GM19035 (cell line): Measurements from ENCODE around the gene BDKRB1.

Experiments used
- ATAC-seq: cut with Tn5 transposase; IDR thresholded peaks from one replicate; pipeline ENCODE4 v1.9.1; 2021; ENCODE audit not compliant: unreplicated experiment

Gene BDKRB1

DNA sequence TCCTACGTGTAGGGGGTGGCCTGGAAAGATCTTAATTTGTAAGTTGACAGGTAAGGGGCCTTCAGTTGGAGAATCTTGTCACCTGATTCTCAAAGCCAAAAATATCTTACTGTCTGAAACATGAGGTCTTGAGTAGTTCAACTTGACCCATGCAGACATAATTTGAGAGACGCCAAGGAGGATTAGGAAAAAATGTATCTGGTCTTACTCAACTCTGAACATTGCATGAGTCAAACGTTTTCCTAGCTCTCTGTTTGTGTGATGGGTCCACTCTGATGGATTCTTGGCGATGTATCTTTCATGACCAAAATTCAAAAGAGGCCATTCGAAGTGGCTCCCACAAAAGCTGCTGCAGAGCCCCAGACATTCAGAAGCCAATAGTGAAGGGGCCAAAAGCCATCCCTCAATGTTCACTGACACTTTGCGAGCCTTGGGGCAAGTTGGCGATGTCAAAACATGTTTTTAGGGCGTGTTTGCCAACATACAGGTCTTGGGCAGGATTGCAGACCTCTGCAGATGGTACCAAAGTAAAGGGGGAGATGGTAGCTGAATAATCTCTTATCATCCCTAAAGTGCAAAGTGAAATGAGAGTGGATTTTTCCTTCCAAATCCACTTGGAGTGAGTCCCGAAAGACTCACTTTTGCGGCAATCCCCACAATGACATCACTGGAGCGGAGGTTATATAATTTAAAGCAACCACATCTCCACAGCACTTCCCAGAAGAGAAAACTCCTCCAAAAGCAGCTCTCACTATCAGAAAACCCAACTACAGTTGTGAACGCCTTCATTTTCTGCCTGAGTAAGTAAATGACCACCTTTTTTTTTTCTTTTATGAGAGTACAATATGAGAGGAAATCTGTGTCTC, at the start of gene BDKRB1:
Gene BDKRB1 (plus strand): TSS at position 710 of the 866 bp plus-strand sequence. CDS start 7,473 bp downstream, outside the sequence.
- ATAC-seq = no peak

DNA sequence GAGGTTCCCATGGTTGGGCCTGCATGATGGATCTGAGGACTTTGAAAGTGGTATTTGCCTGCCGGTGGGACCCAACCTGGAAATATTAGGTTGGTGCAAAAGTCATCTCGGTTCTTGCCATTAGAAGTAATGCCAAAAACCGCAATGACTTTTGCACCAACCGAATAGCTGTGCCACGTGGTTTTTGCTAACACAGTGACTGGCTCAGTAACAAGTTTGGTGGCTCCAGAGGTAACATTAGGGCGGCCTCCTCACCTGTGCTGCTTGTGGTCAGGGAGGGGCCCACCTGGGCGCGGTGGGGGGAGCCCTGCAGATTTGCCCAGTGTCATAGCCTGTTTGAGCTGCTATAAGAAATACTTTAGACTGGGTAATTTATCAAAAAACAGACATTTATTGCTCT, 49.5 kb upstream of the BDKRB1 start:
- ATAC-seq = no peak

DNA sequence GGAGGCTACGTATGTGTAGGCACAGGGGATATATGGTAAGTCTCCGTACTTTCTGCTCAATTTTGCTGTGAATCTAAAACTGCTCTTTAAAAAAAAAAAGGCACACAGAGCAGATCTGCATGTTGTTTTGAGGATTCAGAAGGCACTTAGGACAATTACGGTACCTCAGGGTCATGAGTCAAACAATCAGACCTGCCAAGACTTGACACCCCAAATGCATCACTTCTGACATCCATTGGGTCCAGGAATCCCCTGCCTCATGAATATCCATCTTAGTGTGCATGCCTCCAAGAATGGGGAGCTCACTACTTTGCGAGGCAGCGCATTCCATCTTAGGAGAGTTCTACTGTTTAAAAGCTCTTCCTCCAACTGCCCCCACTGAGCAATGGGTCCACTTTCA, 48.3 kb upstream of the BDKRB1 start:
- no peak for ATAC-seq

DNA sequence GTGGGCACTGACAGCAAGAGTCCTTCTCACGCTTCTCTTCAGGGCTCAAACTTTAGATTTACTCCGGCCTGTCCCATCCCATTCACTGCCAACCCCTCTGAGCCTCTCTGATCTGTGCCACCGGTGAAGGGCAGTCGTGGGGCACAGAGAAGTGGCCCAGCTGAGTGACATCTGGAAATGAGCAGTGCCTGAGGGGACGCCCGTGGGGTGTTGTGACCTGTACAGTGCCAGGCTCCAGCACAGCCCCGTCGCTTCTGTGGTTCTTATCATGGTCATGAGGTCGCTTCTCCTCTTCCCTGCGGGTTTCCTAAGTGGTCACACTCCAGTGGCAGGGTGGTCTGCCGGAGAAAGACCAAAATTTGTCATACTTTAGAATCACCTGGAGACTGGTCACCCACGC, 47.3 kb upstream of the BDKRB1 start:
- no peak for ATAC-seq

DNA sequence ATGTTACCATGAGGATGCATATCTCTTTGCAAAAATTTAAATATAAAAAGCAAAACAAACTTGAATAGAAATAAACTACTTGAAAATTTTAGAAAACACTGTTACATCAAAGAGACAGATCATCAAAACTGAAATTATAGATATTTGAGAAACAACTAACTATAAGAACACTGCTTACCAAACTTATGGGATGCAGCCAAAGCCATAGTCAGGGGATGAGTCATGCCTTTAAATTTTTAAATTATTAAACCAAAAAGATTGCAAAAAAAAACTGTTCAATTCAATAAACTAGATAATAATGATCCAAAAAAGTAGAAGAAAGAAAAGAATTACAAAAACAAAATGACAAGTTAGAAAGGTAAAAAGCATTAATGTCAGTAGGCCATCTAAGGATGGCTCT, 43.9 kb upstream of the BDKRB1 start:
- no peak for ATAC-seq

DNA sequence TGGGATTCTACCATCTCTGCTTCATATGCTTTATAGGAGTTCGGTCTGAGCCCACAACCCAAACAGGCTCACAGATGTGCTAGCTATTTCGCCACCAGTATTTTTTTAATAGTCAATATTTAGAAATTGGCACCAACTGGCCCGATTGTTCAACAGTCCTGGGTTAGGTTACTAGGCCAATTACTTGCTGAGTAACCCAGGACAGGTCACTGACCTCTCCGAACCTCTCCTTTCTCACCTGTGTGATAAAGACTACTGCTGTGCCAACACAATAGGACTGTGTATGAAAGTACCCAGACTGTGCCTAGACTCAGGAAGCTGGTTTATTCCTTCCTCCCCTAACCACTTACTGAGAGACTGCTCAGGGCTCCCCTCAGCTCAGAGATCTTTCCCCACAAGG, 43.1 kb upstream of the BDKRB1 start:
- ATAC-seq = no peak

DNA sequence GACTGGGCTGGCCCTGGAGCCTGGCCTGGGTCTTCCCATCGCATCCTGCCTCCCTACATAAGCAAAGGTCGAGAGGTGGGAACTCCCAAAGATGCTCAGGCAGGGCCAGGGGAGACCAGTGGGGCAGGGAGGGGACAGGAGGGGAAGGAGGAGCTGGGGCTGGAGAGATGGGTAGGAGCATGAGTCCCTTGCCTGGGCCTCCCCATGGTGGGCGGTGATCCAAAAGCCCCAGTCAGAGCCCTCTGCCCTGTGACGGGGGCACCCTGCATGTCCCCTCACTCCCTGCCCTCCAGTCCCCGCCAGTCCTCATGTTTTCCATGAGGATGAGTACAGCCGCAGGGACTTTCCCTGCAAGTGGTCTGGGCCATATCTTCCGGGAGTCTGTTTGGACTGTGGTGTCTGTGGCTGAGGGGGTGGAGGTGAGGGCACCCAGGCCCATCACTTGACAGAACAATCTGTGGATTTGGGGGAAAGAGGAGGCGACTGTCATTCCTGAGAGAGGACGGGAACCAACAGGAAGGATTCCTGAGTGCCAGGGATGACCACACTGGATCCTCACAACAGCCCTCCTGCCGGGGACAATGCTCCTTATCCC, 42.0 kb upstream of the BDKRB1 start:
- ATAC-seq = no peak

DNA sequence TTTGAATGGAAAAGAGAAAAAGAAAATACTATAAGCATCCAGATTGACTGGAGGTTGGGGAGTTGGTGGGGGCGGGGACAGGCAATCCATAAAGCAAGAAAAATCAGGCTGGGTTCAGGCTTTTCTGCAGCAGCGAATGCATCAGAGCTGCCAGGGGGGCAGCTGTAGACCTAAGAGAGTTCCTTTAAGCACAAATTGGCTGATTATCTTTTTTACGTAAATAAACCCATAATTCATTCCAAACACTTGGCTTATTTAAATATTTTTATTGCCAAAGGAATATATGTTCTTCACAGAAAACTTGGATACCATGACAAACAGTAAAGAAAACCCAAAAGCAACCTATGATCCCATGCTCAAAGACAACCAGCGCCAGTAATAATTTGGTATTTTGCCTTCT, 41.2 kb upstream of the BDKRB1 start:
- no peak for ATAC-seq

DNA sequence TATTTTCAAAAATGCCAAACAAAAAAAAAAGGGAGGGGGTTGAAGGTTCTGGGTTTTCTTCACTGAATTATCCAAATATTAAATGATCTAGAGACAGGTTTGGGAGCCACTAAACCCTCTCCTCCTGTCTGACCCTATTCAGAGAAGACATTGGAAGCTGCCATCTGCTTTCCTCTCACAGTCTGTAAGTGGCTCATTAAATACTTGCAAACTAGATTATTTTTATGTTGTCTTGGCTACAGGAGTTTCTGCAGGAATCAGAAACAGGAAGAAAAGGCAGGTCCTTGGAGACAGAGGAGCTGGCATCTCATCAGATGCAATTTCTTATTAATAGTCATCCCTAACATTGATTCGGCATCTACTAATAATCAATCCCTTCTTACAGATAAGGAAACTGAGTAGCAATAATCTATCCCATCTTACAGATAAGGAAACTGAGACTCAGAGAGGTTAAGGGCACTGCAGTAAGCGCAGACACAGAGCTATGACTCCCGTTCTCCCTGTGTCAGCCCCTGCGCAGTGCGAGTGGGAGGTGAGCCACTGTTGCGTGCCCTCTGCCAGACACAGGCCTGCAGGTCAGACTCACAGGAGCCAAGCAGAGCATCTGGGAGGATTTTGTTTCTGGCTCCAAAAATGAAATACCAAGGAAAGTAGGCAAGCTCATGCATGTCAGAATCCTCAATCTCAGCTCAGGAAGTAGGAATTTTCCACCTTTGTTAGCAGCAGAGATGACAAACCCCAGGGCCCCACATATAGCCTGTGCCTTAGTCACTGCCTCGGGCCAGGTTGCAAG, 40.4 kb upstream of the BDKRB1 start:
- ATAC-seq = no peak

DNA sequence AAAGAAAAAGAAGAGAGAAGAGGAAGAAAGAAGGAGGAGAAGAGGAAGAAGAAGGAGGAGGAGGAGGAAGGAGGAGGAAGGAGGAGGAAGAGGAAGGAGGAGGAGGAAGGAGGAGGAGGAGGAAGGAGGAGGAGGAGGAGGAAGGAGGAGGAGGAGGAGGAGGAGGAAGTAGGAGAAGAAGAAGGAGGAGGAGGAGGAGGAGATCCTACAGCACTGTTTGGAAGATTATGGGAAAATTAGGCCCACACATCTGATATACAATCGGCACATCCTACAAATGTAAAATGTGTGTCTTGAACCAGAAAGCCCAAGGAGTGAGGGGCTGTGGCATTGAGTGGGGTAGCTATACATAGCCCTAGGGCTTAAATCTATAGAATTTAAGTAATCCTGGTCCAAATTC, 39.4 kb upstream of the BDKRB1 start:
- ATAC-seq = no peak

DNA sequence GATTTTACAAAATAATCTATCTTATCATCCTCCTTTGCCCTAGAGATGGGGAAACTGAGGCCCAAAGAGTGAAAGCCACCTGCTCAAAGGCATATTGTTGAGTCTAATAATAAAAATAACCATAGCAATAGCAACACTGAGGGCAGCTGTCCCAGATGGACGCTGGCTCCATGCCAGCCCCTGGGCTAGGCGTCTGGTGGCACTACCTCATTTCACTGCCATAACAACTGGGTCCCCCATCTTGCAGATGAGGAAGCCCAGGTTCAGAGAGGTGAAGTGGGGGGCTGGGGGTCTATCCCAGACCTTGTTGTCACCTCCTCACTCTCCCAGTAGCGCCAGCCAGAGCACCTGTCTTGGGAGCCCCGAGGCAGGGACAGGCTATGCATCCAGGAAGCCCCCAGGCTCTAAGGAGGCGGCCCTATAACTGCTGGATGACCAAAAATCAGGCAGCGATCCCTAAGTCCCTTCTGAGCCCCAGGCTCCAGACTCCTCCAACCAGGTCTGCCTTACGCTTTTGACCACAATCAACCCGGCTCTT, 38.6 kb upstream of the BDKRB1 start:
- ATAC-seq = no peak

DNA sequence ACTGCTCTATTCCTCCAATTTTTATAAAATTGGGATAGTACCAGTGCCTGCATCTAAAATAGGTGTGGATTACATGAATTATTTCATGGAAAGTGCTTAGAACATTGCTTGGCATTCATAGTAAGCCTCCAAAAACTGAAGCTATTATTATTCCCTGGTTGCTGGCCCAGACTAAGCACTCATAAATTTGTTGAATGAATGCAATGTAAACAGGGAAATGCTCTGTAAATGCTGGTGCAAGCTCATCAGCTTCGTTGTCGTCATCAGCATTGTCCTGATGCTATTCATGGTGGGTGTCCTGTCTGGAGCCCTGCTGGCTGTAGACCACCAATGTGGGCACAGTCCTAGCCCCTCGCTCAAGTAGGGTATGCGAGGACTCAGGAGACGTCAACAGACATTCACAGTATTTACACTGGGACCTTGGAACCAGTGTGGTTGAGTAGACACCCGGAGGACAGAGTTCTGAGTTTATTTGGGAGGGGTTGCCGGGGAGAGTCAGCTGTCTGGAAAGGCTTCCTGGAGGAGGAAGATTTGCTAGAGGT, 34.8 kb upstream of the BDKRB1 start:
- ATAC-seq = no peak

DNA sequence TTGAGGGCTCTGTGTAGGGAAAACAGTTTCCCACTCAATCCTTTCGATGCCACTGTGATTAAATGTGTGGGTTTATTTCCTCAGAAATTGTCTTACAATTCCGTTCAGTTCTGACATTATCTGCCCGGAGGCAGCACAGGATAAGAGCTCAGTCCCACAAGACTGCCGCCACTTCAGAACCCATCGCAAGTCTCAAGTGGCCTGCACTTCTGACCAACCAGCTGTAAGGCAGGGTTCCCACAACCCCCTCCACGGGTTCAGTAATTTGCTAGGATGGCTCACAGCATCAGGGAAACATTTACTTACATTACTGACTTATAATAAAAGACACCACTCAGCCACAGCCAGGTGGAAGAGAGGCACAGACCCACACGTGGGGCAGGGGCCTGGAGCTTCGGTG, 34.2 kb upstream of the BDKRB1 start:
- no peak for ATAC-seq

DNA sequence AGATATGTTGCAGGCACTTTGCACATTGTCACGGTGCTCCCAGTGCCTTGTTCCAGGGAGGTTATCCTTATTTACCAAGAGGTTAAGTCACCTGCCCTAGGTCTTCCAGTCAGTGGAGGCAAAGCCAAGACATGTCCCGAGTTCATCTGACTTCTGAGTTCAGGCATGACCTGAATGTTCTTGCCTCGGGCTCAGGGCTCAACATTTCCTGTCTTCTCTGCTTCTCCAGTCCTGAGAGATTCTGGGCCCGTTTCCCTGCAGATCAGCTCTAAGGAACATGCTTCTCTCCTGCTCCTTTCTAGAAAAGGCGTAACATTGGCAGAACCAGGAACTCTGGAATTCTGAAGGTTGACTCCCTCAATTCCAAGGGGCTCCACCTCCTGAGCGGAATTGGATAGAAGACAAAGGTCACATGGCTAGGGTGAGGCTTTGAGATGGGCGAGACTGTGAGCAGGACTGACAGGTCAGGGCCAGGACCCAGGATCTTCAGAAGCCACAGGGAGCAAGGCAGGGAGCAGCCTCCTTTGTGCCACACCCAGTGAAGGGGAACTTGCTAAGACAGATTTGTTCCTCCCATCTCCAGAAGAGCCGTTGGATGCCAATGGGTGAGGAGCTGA, 31.4 kb upstream of the BDKRB1 start:
- no peak for ATAC-seq

DNA sequence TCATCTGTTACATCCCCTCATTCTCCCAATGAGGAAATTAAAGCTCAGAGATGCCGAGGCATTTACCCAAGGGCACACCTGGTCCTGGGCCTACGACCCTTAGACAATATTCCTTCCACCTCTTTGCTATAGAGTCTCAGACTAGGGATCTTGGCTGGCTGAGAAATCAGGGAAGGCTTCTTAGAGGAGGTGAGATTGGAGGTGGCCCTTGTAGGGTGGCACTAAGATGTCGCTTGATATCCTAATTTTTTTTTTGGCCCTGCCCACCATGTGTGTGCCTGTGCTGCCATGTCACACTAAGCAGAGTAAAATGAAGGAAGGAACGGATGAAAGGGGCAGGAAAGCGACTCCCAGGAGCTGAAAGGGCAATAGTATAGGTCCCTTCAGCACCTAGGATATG, 30.8 kb upstream of the BDKRB1 start:
- ATAC-seq = no peak

DNA sequence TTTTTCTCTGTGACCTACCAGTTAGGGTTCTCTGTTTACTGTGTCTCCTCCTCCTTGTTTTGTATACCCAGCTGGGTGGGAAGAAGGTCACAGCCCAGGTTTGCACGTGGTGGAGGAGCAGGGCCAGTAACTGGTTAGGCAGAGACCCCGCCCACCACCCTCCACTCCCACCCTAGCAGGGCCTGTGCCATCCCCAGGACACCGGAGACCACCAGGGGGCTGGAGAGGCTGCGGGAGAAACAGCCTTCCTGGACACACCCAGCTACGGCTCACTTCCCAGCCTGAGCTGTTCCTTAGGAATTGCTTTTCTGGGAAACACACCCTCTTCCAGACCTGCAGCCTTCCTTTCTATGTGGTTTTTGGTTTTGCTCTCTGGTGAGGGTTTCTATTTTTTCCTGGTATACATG, 30.3 kb upstream of the BDKRB1 start:
- no peak for ATAC-seq

DNA sequence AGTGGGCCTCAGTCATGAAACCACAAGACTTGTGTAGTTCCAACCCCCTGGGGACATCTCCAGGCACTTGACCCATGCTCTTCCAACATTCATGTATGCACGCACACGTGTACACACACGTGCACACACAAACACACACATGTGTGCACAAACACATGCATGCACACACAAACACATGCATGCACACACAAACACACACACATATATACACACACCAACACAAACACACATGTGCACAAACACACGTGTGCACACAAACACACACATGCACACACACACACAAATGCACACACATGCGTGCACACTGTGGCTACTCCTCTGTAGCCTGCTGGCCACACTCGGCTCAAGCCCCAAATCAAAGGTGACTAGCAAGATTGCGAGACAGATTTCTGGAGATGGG, 28.6 kb upstream of the BDKRB1 start:
- no peak for ATAC-seq

DNA sequence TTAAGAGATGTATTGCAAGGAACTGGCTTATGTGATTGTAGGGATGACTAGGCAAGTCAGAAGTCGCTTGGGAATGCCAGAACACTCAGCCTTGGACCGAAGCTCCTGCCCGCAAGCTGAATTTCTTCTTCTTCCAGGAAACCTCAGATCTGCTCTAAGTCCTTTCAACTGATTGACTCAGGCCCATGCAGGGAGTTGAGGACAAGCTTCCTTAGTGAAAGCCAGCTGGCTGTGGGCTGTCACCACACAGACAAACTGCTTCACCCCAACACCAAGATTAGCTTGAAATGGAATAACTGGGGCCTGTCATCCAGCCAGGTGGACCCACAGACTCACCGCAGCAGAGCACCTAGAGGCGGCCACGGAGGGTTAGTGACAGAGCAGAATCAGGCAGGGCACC, 26.7 kb upstream of the BDKRB1 start:
- ATAC-seq = no peak

DNA sequence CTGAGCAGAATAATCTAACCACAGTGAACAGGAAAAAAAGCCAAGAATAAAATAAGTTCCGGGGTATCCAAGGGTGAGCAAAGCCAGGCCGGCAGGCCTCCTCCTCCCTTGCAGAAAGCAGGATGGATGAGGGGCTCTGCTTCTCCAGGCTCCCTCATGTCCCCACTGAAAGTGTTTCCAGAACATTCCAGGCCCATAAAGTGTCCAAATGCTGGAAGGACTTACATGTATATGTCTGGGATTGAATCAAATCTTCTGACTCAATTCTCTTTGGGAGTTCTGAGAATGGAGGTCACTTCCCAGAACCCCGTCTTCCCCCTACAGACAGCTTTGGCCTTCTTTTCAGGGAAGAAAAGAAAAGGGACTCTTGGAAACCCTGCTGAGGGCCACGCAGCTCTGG, 25.0 kb upstream of the BDKRB1 start:
- no peak for ATAC-seq

DNA sequence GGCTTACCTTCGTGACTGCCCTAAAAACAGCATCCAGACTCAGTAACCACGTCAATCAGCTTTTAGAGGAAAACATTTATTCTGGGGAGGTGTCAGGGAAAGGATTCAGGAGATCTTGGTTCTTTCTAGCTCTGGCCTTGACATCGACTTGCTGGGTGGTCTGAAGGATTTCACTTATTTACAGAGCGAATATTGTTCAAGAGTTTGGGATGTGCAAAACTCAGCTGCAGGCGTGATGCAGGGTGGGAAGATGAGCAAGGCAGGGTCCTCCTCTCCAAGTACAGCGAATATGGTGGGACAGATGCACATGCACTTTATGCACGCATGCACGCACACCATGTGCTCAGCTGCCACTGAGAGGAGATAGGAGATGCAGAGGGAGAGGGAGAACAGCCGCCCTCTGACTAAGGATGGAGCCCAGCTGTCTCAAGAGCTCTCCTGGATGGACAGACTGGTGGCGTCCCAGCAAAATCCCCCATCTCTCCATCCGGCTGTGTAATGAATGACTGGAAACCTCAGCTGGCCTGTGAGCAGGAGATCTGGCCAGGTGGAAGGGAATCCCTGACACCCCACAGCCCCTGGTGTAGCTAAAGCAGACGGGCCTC, 24.4 kb upstream of the BDKRB1 start:
- ATAC-seq = no peak

DNA sequence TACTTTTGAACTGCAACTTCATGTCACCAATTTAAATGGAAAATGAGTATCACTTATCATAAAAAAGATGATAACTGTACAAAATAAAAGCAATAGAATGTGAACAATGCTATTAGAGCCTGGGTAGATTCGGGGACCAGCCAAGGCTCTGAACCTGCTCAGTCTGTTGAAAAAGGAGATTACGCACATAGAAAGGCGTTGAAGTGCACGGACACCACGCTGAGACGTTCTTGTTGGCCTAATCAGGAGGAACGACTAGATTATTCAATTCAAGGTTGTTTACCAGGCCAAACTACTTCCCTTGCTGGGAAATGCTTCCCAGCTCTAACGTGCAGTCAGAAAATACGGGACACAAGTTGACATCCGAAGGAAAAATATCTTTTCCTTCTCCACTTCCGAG, 23.5 kb upstream of the BDKRB1 start:
- ATAC-seq = no peak
